GM08714 (cell line): ENCODE data around the gene LGMN.

ENCODE experiments used
- H3K4me3 ChIP-seq: fragments of 200-500 bp; sonication (Bioruptor generic); 2 replicates; pipeline ENCODE4 v1.5.1; 2014; ENCODE audit warnings: mild to moderate bottlenecking, low read length, inconsistent platforms
- ZNF274 ChIP-seq: IDR thresholded peaks from 2 replicates; pipeline ENCODE4 v1.6.1; 2012; ENCODE audit warnings: mild to moderate bottlenecking, low read depth, low read length

LGMN gene

GRCh38 chr14:92654239-92654901 lies 94.1 kb downstream of the LGMN start:
- no peak for TF ChIP-seq ZNF274

More at GRCh38 chr14:92654239-92654901, 94.1 kb downstream of the LGMN start:
- peak overlapping the region; percentile 25; the same call in 1 of the 2 replicates for H3K4me3 ChIP-seq
